GM12891 (cell line): ENCODE measurements around the gene HSD11B1.

Experiments used
- POLR2A ChIP-seq: IDR thresholded peaks from 2 replicates; pipeline ENCODE4 v1.6.1; 2011; ENCODE audit warnings: low read depth, low read length, control low read depth
- POLR2AphosphoS5 ChIP-seq: IDR thresholded peaks from 2 replicates; pipeline ENCODE4 v1.6.1; 2011; ENCODE audit warnings: low read depth, low read length, control low read depth
- TAF1 ChIP-seq: IDR thresholded peaks from 2 replicates; pipeline ENCODE4 v1.6.1; 2011; ENCODE audit warnings: low read depth, low read length, control low read depth

DNA sequence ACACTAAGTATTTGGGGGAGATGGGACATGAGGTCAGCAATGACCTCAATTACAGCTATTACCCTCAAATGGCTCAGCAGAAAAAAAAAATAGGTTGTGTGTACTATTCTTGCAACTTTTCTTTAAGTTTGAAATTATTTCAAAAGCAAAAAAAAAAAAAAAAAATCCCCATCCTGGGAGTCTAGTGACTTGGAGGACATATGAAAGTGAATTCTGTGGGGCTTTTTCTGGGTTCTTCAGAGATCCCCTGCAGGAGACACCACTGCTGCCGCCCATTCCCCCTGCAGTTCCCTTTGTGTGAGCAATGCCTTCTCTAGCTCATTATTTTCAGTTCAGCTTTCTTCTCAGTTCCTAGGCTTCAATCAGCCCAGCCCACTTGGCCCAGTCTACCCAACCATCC is 16.7 kb downstream of the HSD11B1 start:
- TF ChIP-seq POLR2AphosphoS5 (no peak), POLR2A (no peak), TAF1 (no peak)
